Neuronal stem cell (in vitro differentiated cells): ENCODE results near the gene NEK3.

ENCODE experiments used
- DNase-seq: peaks from one replicate; pipeline ENCODE4 v3.0.0-alpha.2; 2013; ENCODE audit warnings: low spot score
- H2AFZ ChIP-seq: one replicate; pipeline ENCODE4 v1.6.1; 2013; ENCODE audit warnings: mild to moderate bottlenecking, low read length, inconsistent platforms
- H2AK5ac ChIP-seq: 2 replicates; pipeline ENCODE4 v1.6.1; 2013; ENCODE audit warnings: low read depth, mild to moderate bottlenecking, inconsistent platforms, low read length, moderate library complexity, mixed read lengths
- H2BK120ac ChIP-seq: 2 replicates; pipeline ENCODE4 v1.6.1; 2013; ENCODE audit warnings: low read depth, mild to moderate bottlenecking, inconsistent platforms, low read length, moderate library complexity, mixed read lengths
- H2BK12ac ChIP-seq: one replicate; pipeline ENCODE4 v1.6.1; 2013; ENCODE audit warnings: low read length, inconsistent platforms
- H2BK15ac ChIP-seq: 2 replicates; pipeline ENCODE4 v1.6.1; 2013; ENCODE audit warnings: mild to moderate bottlenecking, low read length, inconsistent platforms, mixed read lengths
- H2BK5ac ChIP-seq: one replicate; pipeline ENCODE4 v1.6.1; 2013; ENCODE audit warnings: inconsistent platforms, mild to moderate bottlenecking, low read length, moderate library complexity
- H3K14ac ChIP-seq: one replicate; pipeline ENCODE4 v1.6.1; 2013; ENCODE audit warnings: low read length, inconsistent platforms
- H3K18ac ChIP-seq: 2 replicates; pipeline ENCODE4 v1.6.1; 2013; ENCODE audit warnings: low read length, inconsistent platforms
- H3K23ac ChIP-seq: 2 replicates; pipeline ENCODE4 v1.6.1; 2013; ENCODE audit warnings: low read depth, mild to moderate bottlenecking, mixed read lengths, low read length, inconsistent platforms; ENCODE audit not compliant: poor library complexity
- H3K27ac ChIP-seq: replicated peaks from 3 replicates; pipeline ENCODE4 v1.5.1; 2013; ENCODE audit warnings: low read length, inconsistent platforms
- H3K27me3 ChIP-seq, 3 experiments: 2 replicates each; pipeline ENCODE4 v1.6.1; 2013; ENCODE audit warnings: low read length in 3 of 3, mild to moderate bottlenecking in 2 of 3, inconsistent platforms in 1 of 3, low read depth in 1 of 3, mixed read lengths in 1 of 3, moderate library complexity in 1 of 3; ENCODE audit not compliant: control insufficient read depth in 3 of 3, insufficient read depth in 3 of 3
- H3K36me3 ChIP-seq, 2 donors: replicated peaks in 1 of 2; 2 replicates each; pipeline ENCODE4 v1.6.1; 2013; ENCODE audit warnings: low read length in 2 of 2; ENCODE audit not compliant: control insufficient read depth in 2 of 2, insufficient read depth in 2 of 2
- H3K4ac ChIP-seq: 2 replicates; pipeline ENCODE4 v1.6.1; 2013; ENCODE audit warnings: inconsistent platforms, mild to moderate bottlenecking, low read length, moderate library complexity
- H3K4me1 ChIP-seq, 2 donors: 1 replicate in 1 of 2; 2 replicates in 1 of 2; pipeline ENCODE4 v1.6.1; 2013; ENCODE audit warnings: low read length in 2 of 2, low read depth in 1 of 2; ENCODE audit not compliant: control insufficient read depth in 2 of 2, insufficient read depth in 1 of 2
- H3K4me2 ChIP-seq: one replicate; pipeline ENCODE4 v1.6.1; 2013; ENCODE audit warnings: mild to moderate bottlenecking, low read length, inconsistent platforms; ENCODE audit not compliant: insufficient read depth, poor library complexity, severe bottlenecking
- H3K4me3 ChIP-seq, 2 donors: 2 replicates each; pipeline ENCODE4 v1.5.1; 2013; ENCODE audit warnings: low read length in 2 of 2, mild to moderate bottlenecking in 2 of 2, inconsistent platforms in 1 of 2, moderate library complexity in 1 of 2
- H3K79me1 ChIP-seq: one replicate; pipeline ENCODE4 v1.6.1; 2013; ENCODE audit warnings: low read depth, mild to moderate bottlenecking, inconsistent platforms, low read length, moderate library complexity
- H3K9ac ChIP-seq: one replicate; pipeline ENCODE4 v1.6.1; 2013; ENCODE audit warnings: mild to moderate bottlenecking, low read depth, low read length, inconsistent platforms; ENCODE audit not compliant: poor library complexity
- H3K9me3 ChIP-seq, 2 donors: replicated peaks in 1 of 2; 2 replicates each; pipeline versions ENCODE3 to v1.6.1; 2013; ENCODE audit warnings: low read length in 2 of 2, mild to moderate bottlenecking in 2 of 2, inconsistent platforms in 1 of 2, low read depth in 1 of 2, mixed read lengths in 1 of 2, moderate library complexity in 1 of 2; ENCODE audit not compliant: control insufficient read depth in 2 of 2, insufficient read depth in 1 of 2
- H4K8ac ChIP-seq: one replicate; pipeline ENCODE4 v1.6.1; 2013; ENCODE audit warnings: low read depth, mild to moderate bottlenecking, inconsistent platforms, low read length, moderate library complexity
- H4K91ac ChIP-seq: one replicate; pipeline ENCODE4 v1.6.1; 2013; ENCODE audit warnings: low read length, low read depth, mild to moderate bottlenecking, inconsistent platforms; ENCODE audit not compliant: poor library complexity
- WGBS, 2 donors: extraction: QIAGEN DNeasy Blood & Tissue Kit; methylation state at CpG; one replicate each; pipeline ENCODE4 v1.1.7; 2013; ENCODE audit warnings: missing lambda C conversion rate in 2 of 2, mixed read lengths in 1 of 2; ENCODE audit not compliant: insufficient read length in 2 of 2, insufficient replicate concordance in 1 of 2; ENCODE audit errors: extremely low coverage in 2 of 2; 5-methylcytosine and 5-hydroxymethylcytosine counted together

Gene NEK3

GRCh38 chr13:52112591-52112990, 46.8 kb downstream of the NEK3 start:
- Histone ChIP-seq H3K27ac (no peak overlapping the region), H3K4me3 (no peak overlapping the region), H2BK120ac (no peak overlapping the region), H3K14ac (no peak overlapping the region), H3K9ac (no peak overlapping the region), H4K91ac (no peak overlapping the region), H2AK5ac (no peak overlapping the region), H2BK5ac (no peak overlapping the region), H3K27me3 (no peaks in the 10 kb centered on the region), H3K4ac (no peak overlapping the region), H4K8ac (no peak overlapping the region), H3K18ac (no peak overlapping the region), H3K36me3 (no peaks in the 10 kb centered on the region), H3K23ac (no peak overlapping the region), H3K4me2 (no peak overlapping the region), H3K4me1 (no peaks in the 10 kb centered on the region), H2BK12ac (no peak overlapping the region), H2AFZ (no peak overlapping the region), H3K9me3 (no peaks in the 10 kb centered on the region), H3K79me1 (no peaks in the 10 kb centered on the region), H2BK15ac (no peak overlapping the region)
- no CpG with 5 or more reads among the region's 1 CpG for WGBS, 2 donors
- DNase-seq, result no peak

GRCh38 chr13:52109116-52109670, 50.2 kb downstream of the NEK3 start:
- H2BK12ac ChIP-seq, result no peak overlapping the region
- H4K91ac ChIP-seq, result no peak overlapping the region
- no peaks in the 10 kb centered on the region for H3K27me3 ChIP-seq
- H3K9me3 ChIP-seq, result no peaks in the 10 kb centered on the region
- no peak overlapping the region for H3K4me2 ChIP-seq
- no peak overlapping the region for H2BK15ac ChIP-seq
- H3K4me1 ChIP-seq, result no peaks in the 10 kb centered on the region
- no CpG with 5 or more reads among the region's 1 CpG for WGBS, 2 donors
- no peak overlapping the region for H2BK120ac ChIP-seq
- no peak overlapping the region for H2BK5ac ChIP-seq
- H3K4me3 ChIP-seq, result no peak overlapping the region
- no peak overlapping the region for H3K4ac ChIP-seq
- H3K79me1 ChIP-seq, result no peaks in the 10 kb centered on the region
- H3K9ac ChIP-seq, result no peak overlapping the region
- no peak for DNase-seq
- no peak overlapping the region for H4K8ac ChIP-seq
- H2AK5ac ChIP-seq, result no peak overlapping the region
- no peak overlapping the region for H3K14ac ChIP-seq
- H3K36me3 ChIP-seq, result no peaks in the 10 kb centered on the region
- H3K18ac ChIP-seq, result no peak overlapping the region
- no peak overlapping the region for H2AFZ ChIP-seq
- no peak overlapping the region for H3K27ac ChIP-seq
- no peak overlapping the region for H3K23ac ChIP-seq

- Histone ChIP-seq H3K4ac (no peak overlapping the region), H3K9ac (no peak overlapping the region), H3K27me3 (no peaks in the 10 kb centered on the region), H3K79me1 (no peaks in the 10 kb centered on the region), H3K9me3 (no peaks in the 10 kb centered on the region), H2AFZ (no peak overlapping the region), H2BK12ac (no peak overlapping the region), H2BK120ac (no peak overlapping the region), H4K91ac (no peak overlapping the region), H2BK15ac (no peak overlapping the region), H3K27ac (no peak overlapping the region), H3K4me3 (no peak overlapping the region), H2AK5ac (no peak overlapping the region), H3K23ac (no peak overlapping the region), H3K4me2 (no peak overlapping the region), H3K18ac (no peak overlapping the region), H3K4me1 (no peaks in the 10 kb centered on the region), H2BK5ac (no peak overlapping the region), H3K14ac (no peak overlapping the region), H3K36me3 (no peaks in the 10 kb centered on the region), H4K8ac (no peak overlapping the region)
- DNase-seq, result no peak
- WGBS, 2 donors, result no CpG with 5 or more reads among the region's 1 CpG
These were observed 53.6 kb downstream of the NEK3 start for GRCh38 chr13:52105841-52106240.

GRCh38 chr13:52104624-52105023, 54.8 kb downstream of the NEK3 start:
- Histone ChIP-seq H3K27me3 (no peaks in the 10 kb centered on the region), H3K4ac (no peak overlapping the region), H3K4me1 (no peaks in the 10 kb centered on the region), H2BK5ac (no peak overlapping the region), H3K14ac (no peak overlapping the region), H2AK5ac (no peak overlapping the region), H4K8ac (no peak overlapping the region), H2BK120ac (no peak overlapping the region), H3K4me2 (no peak overlapping the region), H3K27ac (no peak overlapping the region), H2BK15ac (no peak overlapping the region), H3K4me3 (no peak overlapping the region), H3K18ac (no peak overlapping the region), H3K79me1 (no peaks in the 10 kb centered on the region), H3K9me3 (no peaks in the 10 kb centered on the region), H3K23ac (no peak overlapping the region), H3K36me3 (no peaks in the 10 kb centered on the region), H4K91ac (no peak overlapping the region), H3K9ac (no peak overlapping the region), H2BK12ac (no peak overlapping the region), H2AFZ (no peak overlapping the region)
- DNase-seq, result no peak
- no CpG with 5 or more reads among the region's 1 CpG for WGBS, 2 donors
